GM12864 (cell line): ENCODE data around the gene CCT7.

Experiments used
- DNase-seq: peaks from one replicate; pipeline ENCODE4 v3.0.0-alpha.2; 2011; ENCODE audit warnings: low read depth
- H3K4me3 ChIP-seq: 2 replicates; pipeline ENCODE4 v1.5.1; 2011; ENCODE audit warnings: mild to moderate bottlenecking, low read depth, low read length, control low read depth
- TF ChIP-seq, protein P1 (sequence below): IDR thresholded peaks from 2 replicates; pipeline ENCODE4 v1.5.1; 2011; ENCODE audit warnings: low read depth, mild to moderate bottlenecking, moderate library complexity, low read length, control low read depth, inconsistent platforms; ENCODE audit errors: missing control alignments

The CCT7 gene

DNA sequence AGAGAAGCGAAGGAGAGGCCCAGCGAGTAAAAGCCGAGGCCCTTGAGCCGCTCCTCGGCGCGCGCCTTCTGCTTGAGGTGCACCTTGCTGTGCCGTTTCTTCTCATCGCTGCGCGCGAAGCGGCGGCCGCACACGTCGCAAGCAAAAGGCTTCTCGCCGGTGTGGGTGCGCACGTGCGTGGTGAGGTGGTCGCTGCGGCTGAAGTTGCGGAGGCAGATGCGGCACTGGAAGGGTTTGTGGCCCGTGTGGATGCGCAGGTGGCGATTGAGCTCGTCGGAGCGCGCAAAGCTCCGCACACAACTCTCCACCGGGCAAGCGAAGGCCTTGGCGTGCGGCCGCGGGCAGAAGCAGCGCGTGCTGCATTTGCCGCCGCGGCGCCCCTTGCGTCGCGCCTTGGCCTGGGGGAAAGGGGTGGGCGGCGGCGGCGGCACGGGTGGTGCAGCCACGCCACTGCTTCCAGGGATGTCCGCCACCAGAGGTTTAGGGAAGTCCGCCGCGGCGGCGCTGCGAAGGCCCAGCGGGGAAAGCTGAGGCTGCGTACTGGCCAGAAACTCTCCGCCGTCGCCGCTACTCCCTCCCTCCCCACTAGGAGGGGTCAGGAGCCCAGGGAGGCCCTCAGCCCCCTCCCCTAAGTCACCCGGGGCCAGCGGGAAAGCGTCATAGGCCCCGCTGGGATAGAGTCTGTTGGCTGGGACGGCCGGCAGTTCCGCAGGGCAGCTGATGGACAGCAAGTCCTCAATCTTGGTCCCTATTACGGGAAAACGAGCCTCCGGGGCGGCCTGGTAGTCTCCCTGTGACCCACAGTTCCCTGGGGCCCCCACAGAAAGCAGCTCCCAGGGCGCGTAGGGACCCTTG, 57.6 kb downstream of the CCT7 start:
- TF ChIP-seq, protein P1, sequence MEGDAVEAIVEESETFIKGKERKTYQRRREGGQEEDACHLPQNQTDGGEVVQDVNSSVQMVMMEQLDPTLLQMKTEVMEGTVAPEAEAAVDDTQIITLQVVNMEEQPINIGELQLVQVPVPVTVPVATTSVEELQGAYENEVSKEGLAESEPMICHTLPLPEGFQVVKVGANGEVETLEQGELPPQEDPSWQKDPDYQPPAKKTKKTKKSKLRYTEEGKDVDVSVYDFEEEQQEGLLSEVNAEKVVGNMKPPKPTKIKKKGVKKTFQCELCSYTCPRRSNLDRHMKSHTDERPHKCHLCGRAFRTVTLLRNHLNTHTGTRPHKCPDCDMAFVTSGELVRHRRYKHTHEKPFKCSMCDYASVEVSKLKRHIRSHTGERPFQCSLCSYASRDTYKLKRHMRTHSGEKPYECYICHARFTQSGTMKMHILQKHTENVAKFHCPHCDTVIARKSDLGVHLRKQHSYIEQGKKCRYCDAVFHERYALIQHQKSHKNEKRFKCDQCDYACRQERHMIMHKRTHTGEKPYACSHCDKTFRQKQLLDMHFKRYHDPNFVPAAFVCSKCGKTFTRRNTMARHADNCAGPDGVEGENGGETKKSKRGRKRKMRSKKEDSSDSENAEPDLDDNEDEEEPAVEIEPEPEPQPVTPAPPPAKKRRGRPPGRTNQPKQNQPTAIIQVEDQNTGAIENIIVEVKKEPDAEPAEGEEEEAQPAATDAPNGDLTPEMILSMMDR, result no peak
- H3K4me3 ChIP-seq, result peak overlapping the region; percentile 28; the same call in 1 of the 2 replicates
- no peak for DNase-seq

DNA sequence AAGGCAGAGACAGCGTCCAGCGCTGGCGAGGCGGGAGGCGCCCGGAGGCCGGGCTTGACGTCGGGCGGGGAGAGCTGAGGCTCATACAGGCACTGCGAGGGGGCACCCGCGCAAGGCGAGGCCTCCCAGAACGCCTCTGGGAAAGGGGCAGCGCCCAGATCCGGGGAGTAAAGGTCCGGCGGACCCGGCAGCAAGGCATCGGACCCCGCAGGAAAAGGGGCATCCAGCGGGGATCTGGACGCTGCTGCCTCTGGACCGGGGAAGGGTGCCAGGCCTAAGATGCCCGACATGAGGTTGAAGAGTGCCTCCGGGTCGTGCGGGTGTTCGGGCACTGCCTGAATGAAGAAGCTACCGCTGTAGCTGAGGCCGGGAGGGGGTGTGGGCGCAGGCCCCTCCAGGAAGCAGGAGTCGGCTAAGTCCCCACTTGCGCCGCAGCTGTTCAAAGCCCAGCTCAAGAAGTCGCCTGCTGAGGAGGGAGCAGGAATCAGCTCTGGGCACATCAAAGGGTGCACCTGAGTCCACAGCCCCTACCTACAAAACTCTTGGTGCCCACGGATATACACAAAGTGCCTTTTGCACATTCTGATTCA, 58.3 kb downstream of the CCT7 start:
- no peak overlapping the region for H3K4me3 ChIP-seq
- TF ChIP-seq, protein P1, result no peak
- DNase-seq, result no peak

DNA sequence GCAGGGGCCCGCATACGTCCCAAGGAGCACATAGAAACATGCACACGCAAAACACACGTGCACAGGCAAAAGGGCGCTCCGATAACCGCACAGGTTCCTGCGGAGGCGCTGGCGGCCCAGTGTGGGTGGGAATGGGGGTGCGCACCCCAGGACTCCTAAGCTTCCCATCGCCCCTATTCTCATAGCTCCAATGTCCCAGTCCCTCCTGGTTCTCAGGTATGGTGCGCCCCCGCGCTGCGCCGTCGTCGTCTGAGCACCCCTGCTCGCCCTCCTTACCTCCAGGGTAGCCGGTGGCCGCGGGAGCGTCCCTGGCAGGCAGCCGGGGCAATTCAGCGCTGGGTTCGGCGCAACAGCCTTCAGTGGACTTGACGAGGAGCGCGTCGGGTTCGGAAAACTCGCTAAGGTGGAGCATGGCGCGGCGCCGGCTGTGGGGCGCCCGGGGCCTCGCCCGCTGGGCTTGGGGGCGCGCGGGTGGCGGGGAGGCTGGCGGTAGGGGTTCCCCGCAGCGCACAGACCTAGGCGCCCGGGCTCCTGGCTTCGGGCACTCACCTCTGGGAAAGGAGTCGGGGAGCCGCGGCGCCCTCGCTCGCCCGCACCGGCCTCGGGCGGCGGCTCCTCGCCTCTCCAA, 58.9 kb downstream of the CCT7 start:
- DNase-seq, result no peak
- TF ChIP-seq, protein P1, result no peak
- H3K4me3 ChIP-seq, result peak overlapping the region; percentile 65

DNA sequence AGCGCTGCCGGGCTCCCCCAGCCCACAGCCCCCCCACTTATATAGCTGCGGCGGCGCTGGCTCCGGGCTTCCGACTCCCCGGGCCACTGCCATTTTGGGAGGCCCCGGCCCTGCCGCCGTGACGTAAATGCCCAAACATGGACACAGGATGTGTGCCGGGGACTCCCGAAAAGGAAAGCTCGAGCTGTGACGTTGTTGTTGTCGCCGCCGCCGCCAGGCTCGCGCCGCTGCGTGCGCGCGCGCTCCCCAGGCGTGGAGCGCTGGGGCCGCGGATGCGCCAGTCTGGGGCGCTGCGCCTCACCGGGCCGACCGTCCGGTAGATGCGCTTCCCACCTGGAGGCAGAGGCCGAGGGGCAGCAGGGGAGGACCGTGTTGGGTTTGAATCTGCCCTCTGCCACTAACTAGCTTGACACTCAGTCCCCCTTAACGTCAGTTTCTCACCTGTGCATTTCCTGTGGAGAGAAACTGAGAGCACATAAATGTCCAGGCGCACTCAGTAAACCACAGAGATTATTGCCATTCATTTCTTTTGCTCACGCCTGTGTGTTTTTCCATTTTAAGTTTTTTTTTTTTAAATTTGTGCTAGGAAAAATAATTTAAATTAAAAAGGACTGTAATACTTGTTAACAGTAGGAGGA, 59.5 kb downstream of the CCT7 start, which contains the start of gene EGR4:
TSS of gene EGR4 (minus strand) at position 15 of the 638 bp plus-strand sequence. CDS start 231 bp downstream, outside the sequence.
- peak within 1 kb of the TSS; percentile 65 for H3K4me3 ChIP-seq
- DNase-seq, result peak; percentile 57
- TF ChIP-seq, protein P1, result peak; percentile 19

DNA sequence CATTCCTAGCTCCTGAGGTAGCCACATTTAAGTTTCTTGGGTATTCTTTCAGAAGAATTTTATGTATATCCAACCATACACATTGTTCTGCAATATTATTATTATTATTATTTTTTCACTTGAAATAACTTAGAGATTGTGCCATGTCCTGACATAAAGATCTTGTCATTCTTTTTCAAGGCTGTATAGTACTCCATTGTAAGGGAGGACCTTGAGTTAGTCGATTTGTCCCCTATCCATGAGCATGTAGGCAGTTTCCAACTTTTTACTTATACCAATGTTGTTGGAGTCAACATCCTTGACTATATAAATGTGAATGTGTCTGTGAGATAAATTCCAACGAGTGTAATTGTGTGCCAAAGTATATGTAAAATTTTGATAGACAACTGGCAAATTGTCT, 60.1 kb downstream of the CCT7 start:
- no peak for DNase-seq
- TF ChIP-seq, protein P1, result no peak
- no peak overlapping the region for H3K4me3 ChIP-seq

DNA sequence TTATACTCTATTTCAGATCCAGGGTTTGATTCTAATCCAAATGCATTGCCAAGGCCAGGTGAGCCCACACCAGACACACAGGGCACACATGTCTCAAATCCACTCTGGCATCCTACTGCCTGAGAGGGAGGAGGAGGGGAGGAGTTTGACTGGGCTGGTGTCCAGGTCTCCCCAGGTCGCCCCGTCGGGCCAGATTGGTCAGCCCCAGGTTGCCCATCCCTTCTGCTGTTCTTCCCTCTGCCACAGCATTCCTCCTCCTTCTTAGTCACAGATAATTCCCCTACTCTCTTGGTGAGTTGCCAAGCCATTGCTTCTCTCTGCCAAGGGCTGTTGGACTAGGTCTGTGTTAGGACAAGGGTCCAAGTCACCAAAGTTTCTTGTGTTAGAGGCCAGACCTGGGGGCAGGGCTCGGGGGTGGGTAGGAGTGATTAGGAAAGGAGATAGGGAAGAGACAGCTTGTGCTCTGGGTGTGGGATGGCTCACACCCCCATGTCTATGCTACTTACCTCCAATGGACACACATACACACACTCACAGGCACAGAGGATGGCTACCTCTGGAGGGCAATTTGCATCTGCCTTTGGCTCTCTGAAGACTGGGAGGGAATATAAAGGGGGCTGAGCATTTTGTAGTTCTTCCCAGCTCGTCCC, 61.8 kb downstream of the CCT7 start:
- no peak overlapping the region for H3K4me3 ChIP-seq
- no peak for DNase-seq
- TF ChIP-seq, protein P1, result no peak
